Esophagus muscularis mucosa (tissue), 3 donors: ENCODE data around the gene TPR.

Experiments used
- CTCF ChIP-seq, 3 experiments: fragments of 200-600 bp in 2 of 3; fragments of 450-650 bp in 1 of 3; sonication (generic) in 2 of 3; IDR thresholded peaks; one replicate each; pipeline ENCODE4 v1.5.1; 2017 to 2019; ENCODE audit warnings: antibody characterized with exemption in 3 of 3, mild to moderate bottlenecking in 2 of 3, moderate library complexity in 1 of 3
- POLR2A ChIP-seq: fragments of 450-650 bp; IDR thresholded peaks from one replicate; pipeline ENCODE4 v1.6.1; 2017; ENCODE audit warnings: antibody characterized with exemption, moderate library complexity, mild to moderate bottlenecking, low read depth

GRCh38 chr1:186302381-186302920, 72.6 kb downstream of the TPR start:
- TF ChIP-seq CTCF (IDR thresholded peaks at IDR 0.05) (no peak), POLR2A (no peak)
